Peyer's patch (tissue), 4 donors: ENCODE data around the gene SYCN.

ENCODE experiments used
- CTCF ChIP-seq, 6 experiments: fragments of 450-650 bp in 4 of 6; fragments of 200-600 bp in 2 of 6; sonication (generic) in 1 of 6; IDR thresholded peaks; one replicate each; pipeline ENCODE4 v1.5.1; 2017 to 2019; ENCODE audit warnings: antibody characterized with exemption in 6 of 6, mild to moderate bottlenecking in 3 of 6, moderate library complexity in 1 of 6
- POLR2A ChIP-seq, 2 donors: fragments of 450-650 bp; IDR thresholded peaks; one replicate each; pipeline ENCODE4 v1.5.1; 2017; ENCODE audit warnings: antibody characterized with exemption in 2 of 2, mild to moderate bottlenecking in 2 of 2, moderate library complexity in 2 of 2

GRCh38 chr19:39171479-39172465, 32.3 kb downstream of the SYCN start:
- TF ChIP-seq CTCF (IDR thresholded peaks at IDR 0.05) (no peak), POLR2A (IDR thresholded peaks at IDR 0.05) (no peak)
